PC-9 (cell line): ENCODE measurements around the gene SIK3.

Source experiments
- CTCF ChIP-seq: fragments of 200-600 bp; sonication (generic); conservative IDR thresholded peaks from 2 replicates; pipeline ENCODE4 v1.6.1; 2017; ENCODE audit warnings: mixed run types, antibody characterized with exemption, mild to moderate bottlenecking, moderate library complexity
- EZH2 ChIP-seq: fragments of 200-600 bp; sonication (generic); IDR thresholded peaks from 2 replicates; pipeline ENCODE4 v1.8.0; 2017; ENCODE audit warnings: antibody characterized with exemption, low read depth

GRCh38 chr11:117094776-117095175 lies 3.5 kb downstream of the SIK3 start:
- TF ChIP-seq CTCF (no peak), EZH2 (no peak)
